ENCODE measurements around the gene HOXC12. TPM values are rescaled to one million over a fixed set of nuclear protein-coding genes. Genes with fewer than 3 reads are reported as not detected.

The HOXC12 gene
- not detected in 2 replicates for total RNA-seq

DNA sequence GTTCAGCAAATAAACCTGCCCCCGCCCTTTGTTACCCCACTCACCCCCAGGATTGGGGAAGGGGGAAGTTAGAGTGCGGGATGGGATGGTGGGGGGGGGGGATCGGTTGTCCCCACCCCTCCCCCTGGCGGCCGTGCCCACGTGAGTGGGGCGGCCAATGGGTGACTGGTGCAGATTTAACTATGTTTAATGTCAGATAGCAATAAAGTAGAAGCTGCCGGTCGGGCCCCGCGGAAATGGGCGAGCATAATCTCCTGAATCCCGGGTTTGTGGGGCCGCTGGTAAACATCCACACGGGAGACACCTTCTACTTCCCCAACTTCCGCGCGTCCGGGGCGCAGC lies at the start of gene HOXC12:
Gene HOXC12, plus strand, starts transcription at position 210 of the 342 bp plus-strand sequence. Its CDS starts 27 bp downstream, at position 237.
- no peak for DNase-seq (ENCODE audit: low read depth, low spot score)

DNA sequence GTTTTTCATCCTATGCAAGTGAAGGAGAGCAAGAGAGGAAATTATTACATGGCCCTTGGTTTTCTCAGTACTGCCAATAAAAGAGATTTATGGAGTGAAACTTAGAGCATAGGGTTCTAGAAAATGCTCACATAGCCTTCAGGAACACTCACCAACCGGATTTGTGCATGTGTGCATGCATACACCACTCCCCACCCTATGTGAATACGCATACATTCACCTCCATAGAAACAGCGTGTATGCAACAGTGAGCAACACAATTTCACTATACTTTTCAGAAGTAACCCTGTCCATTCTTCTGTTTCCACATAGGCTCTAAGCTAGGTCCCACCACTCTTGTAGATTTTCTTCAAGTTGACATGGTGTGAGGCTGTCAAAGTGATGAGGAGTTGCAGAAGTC lies 47.6 kb upstream of the HOXC12 start:
- no peak for DNase-seq (ENCODE audit: low read depth, low spot score)

DNA sequence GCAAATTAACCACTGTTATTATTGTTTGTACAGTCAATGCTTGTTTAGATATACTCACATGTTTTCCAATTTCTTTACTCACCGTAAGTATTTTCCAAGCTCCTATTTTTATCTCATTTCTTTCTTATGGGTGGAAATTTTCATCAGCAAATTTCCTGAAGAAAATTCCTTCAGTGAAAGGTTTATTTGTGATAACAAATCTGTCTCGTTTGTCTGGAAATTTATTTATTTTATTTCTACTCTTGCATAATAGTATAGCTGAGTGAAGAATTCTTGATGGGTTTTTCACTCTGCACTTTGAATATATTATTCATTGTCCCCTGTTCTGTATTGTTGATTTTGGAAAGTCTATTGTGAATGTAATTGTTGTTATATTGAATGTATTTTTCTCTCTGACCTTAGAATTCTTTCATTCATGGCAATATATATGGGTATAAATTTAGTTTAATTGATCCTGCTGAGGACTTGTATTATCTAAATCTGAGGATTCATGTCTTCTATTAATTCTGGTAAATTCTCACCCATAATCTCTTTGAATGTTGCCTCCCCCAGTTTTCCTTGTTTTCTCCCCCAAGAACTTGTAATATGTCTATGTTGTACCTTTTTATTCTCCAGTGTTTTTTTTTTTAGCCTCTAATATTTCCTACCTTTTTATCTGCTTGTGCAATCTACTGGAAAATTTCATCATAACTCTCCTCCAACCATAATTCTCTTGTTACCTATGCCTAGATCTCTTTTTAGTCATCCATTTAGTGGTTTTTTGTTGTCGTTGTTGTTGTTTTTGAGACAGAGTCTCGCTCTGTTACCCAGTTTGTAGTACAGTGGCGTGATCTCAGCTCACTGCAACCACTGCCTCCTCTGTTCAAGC lies 37.7 kb upstream of the HOXC12 start:
- no peak for DNase-seq (ENCODE audit: low read depth, low spot score)

DNA sequence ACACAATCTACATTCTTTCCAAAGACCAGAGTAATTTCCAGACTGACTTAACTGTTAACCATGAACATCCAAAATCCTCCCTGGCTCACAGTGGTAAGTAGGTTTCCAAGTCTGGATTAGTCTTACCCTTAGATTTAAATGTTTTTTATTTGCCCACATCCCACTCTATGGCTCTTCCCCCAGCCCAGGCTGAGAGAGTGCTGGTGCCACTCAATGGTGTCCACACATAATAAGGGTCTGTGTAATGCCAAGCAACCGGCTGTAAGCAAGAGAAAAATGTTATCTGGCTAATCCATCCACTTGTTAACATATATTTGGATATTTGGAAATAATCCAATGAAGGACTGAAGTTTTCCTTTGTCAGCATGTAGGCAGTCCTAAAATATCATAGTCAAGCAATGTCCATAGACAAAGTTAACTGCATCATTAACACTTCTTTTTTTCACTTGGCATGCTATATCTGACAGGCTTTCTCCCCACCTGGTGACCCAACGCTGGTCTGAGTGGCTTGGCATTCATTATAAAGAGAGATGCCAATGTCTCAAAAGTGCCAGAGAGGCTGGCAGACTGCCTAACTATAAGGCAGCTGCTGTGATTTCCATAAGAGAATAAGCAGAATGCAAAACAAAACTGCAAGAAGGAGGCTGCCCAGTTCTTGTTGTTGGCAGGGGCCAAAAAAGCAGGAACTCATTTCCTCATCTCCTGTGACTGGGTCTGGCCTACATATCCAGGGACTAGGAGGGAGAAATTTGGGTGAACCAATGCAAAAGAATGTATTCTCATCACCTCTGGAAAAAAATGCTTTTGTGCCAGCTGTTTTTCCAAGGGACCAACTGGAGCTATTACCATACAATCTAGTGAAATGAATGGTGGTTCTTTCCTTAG lies 29.9 kb upstream of the HOXC12 start:
- DNase-seq (ENCODE audit: low read depth, low spot score) = no peak

- no peak for DNase-seq (ENCODE audit: low read depth, low spot score)
Measured at GRCh38 chr12:53927220-53928029, 27.3 kb upstream of the HOXC12 start.

- no peak for DNase-seq (ENCODE audit: low read depth, low spot score)
Measured at GRCh38 chr12:53928054-53928835, 26.5 kb upstream of the HOXC12 start.

DNA sequence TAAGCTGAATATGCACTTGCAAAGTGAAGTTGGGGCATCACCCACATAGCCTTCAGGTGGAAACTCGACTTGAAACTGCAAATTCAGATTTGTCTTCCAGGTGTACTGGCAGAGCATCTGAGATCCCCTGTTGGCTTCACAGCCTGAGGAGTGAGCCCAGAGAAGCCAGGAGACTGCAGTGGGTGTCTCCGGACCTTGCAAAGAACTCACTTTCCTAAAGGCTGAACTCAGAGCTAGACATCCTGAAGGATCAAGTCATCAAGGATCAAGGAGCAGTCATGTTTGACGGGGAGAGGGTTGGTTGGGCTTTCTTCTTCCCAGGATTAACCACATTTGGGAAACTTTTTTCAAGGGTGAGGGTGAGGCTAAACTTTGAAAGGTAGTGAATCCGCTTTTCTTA lies 25.2 kb upstream of the HOXC12 start:
- no peak for DNase-seq (ENCODE audit: low read depth, low spot score)

DNA sequence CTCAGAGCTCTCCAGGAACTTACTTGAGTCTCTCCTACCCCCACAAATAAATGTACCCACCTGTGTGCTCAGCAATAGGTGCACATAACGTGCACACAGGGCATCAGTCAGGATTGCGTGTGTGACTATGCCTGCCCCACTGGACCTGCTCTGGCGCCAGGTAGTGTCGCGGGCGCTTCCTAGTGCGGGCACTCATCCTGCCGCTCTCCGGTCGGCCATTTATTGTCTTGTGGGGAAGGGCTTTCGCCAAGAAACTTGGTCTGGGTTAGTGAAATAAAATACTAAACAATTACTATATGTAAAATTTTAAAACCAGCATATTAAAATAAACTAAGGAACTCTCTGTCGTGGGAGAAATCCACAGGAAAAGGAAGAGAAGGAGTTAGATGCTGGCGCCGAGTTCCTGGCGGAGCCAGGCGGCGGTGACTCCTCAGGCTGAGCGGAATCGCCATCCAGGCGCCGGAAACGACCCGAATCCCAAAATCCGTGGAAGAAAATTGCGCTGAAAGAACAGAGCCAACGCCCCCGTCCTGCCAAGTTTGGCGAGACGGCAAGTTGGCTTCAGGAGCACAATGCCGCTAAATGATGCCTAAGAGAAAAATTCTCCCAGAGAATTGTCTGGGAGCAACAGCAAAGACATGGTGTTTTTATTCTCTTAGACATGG lies 24.0 kb upstream of the HOXC12 start:
- DNase-seq (ENCODE audit: low read depth, low spot score) = no peak

- no peak for DNase-seq (ENCODE audit: low read depth, low spot score)
Measured at GRCh38 chr12:53931844-53932581, 22.7 kb upstream of the HOXC12 start.

DNA sequence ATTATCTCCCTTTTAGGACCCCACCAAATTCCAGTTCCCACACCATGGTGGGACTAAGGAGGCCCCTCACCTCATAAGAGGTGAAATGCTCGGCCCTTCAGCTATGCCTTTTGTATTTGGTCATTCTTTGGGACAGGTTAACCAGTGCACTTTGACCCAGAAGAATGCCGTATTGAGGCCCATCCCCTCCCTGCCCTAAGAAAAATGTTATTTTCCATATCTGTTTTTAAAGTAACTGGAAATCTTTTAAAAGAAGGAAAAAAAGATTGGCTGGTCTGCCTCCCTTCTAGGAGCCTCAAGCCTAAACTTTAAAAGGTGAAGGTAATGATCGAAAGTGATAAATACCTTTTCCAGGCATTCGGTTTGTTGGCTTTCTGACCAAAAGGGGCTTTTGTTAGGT lies 21.8 kb upstream of the HOXC12 start:
- DNase-seq (ENCODE audit: low read depth, low spot score) = no peak

GRCh38 chr12:53935383-53936341 lies 19.0 kb upstream of the HOXC12 start:
- no peak for DNase-seq (ENCODE audit: low read depth, low spot score)

DNA sequence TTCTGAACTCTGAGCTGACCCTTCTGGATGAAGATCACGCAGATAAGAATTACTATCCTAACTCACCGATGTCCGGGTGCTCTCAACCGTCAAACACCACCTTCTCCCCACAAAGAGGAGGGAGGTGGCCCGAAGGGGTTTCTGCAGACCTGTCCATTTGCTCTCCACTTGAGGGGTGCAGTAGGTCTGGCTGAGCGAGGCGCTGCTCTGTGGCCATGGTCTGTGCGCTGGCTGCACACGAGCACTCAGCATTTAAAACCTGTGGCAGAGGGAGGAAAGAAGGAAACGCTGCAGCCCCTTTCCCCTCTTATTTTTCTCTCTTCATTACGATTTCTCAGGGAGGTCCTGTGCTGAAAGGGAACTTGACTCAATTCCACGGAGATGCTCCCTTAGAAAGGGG lies 17.6 kb upstream of the HOXC12 start:
- no peak for DNase-seq (ENCODE audit: low read depth, low spot score)

- no peak for DNase-seq (ENCODE audit: low read depth, low spot score)
Measured at GRCh38 chr12:53937596-53938325, 16.9 kb upstream of the HOXC12 start.

DNA sequence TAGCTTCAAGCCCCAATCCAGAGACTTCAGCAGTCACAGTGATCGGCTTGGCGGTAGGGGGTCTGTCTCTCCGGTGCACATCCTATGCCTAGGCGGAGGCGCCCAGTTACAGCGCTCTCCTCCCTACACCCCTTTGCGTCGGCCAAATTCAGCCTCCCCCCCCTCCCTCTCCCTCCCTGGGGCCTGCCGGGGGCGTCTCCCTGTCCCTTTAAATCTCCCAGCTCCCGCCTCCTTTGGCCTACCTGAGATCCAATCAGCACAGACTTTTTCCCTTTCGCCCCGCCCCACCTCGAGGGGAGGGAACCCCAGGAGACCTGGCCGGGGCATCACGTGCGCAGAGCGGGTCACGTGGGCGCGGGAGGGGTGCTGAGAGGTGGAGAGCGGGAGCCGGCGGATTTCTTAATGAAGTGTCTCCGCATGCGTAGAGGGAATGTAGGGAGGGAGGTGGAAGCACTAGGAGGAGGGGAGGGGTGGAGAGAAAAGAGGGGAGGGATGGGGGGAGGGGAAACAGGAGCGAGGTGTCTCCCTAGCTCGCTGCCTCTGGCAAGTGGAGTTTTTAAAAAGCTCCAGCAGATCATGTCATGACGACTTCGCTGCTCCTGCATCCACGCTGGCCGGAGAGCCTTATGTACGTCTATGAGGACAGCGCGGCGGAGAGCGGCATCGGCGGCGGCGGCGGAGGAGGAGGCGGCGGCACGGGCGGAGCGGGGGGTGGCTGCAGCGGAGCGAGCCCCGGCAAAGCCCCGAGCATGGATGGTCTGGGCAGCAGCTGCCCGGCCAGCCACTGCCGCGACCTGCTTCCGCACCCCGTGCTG lies 16.2 kb upstream of the HOXC12 start, which contains the start of gene HOXC13:
Gene HOXC13, plus strand, starts transcription at position 506 of the 815 bp plus-strand sequence. Its CDS starts 76 bp downstream, at position 582.
- no peak for DNase-seq (ENCODE audit: low read depth, low spot score)

DNA sequence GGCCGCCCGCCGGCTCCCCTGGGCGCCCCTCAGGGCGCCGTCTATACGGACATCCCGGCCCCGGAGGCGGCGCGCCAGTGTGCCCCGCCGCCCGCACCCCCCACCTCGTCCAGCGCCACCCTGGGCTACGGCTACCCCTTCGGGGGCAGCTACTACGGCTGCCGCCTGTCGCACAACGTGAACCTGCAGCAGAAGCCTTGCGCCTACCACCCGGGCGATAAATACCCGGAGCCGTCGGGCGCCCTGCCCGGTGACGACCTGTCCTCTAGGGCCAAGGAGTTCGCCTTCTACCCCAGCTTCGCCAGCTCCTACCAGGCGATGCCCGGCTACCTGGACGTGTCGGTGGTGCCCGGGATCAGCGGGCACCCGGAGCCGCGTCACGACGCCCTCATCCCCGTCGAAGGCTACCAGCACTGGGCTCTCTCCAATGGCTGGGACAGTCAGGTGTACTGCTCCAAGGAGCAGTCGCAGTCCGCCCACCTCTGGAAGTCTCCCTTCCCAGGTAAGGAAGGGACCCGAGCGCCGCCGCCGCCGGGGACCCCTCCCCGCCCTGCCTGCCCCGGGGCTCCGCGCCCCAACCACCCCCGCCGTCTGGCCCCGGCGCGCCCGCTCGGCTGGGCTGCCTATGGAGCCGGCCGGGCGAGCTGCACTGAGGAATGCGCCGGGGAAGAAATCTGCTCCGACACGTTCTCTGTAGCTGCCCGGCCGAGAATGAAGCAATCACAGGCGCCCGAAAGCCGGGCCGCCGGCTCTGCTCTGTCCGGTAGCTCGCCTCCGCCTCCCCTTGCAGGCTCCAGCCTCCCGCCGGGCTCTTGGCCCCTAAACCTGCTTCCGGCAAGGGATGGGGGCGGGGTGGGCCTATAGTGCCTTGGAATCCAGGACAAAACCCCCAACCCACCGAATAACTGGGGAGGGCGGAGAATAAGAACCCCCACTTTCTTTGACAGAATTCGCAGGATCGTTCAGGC lies 15.3 kb upstream of the HOXC12 start:
- no peak for DNase-seq (ENCODE audit: low read depth, low spot score)
